Effector memory CD8-positive, alpha-beta T cell (primary cell): ENCODE data around the gene PNRC2.

Experiments
- ATAC-seq: fragments of 150-1000 bp; cut with Tn5 transposase; replicated peaks from 2 replicates; pipeline ENCODE4 v1.10.0; 2021; ENCODE audit warnings: mild to moderate bottlenecking, moderate library complexity
- DNase-seq, 3 experiments: peaks; one replicate each; pipeline ENCODE4 v3.0.0; 2021
- H3K27ac Mint-ChIP-seq, 2 donors: one replicate each; pipeline ENCODE4 v1.8.0; 2022; ENCODE audit warnings: mild to moderate bottlenecking in 2 of 2, mixed read lengths in 2 of 2, moderate library complexity in 2 of 2
- H3K27me3 Mint-ChIP-seq, 2 donors: one replicate each; pipeline ENCODE4 v1.8.0; 2022; ENCODE audit warnings: mixed read lengths in 2 of 2
- H3K36me3 Mint-ChIP-seq: one replicate; pipeline ENCODE4 v1.8.0; 2022; ENCODE audit warnings: mild to moderate bottlenecking, moderate library complexity, mixed read lengths; ENCODE audit not compliant: insufficient read depth
- H3K4me1 Mint-ChIP-seq, 2 donors: one replicate each; pipeline ENCODE4 v1.8.0; 2022; ENCODE audit warnings: low read depth in 2 of 2, mixed read lengths in 2 of 2
- H3K4me3 Mint-ChIP-seq, 2 donors: one replicate each; pipeline ENCODE4 v1.8.0; 2022; ENCODE audit warnings: mild to moderate bottlenecking in 2 of 2, mixed read lengths in 2 of 2, moderate library complexity in 2 of 2
- H3K9me3 Mint-ChIP-seq, 2 donors: one replicate each; pipeline ENCODE4 v1.8.0; 2022; ENCODE audit warnings: mixed read lengths in 2 of 2
- total RNA-seq, 9 experiments: gene quantifications; one replicate each; lab custom pipeline; 2026; lab: John Stamatoyannopoulos, UW

Gene PNRC2
- total RNA-seq, result 136 to 222 (median 186) reads per million in 9 experiments

DNA sequence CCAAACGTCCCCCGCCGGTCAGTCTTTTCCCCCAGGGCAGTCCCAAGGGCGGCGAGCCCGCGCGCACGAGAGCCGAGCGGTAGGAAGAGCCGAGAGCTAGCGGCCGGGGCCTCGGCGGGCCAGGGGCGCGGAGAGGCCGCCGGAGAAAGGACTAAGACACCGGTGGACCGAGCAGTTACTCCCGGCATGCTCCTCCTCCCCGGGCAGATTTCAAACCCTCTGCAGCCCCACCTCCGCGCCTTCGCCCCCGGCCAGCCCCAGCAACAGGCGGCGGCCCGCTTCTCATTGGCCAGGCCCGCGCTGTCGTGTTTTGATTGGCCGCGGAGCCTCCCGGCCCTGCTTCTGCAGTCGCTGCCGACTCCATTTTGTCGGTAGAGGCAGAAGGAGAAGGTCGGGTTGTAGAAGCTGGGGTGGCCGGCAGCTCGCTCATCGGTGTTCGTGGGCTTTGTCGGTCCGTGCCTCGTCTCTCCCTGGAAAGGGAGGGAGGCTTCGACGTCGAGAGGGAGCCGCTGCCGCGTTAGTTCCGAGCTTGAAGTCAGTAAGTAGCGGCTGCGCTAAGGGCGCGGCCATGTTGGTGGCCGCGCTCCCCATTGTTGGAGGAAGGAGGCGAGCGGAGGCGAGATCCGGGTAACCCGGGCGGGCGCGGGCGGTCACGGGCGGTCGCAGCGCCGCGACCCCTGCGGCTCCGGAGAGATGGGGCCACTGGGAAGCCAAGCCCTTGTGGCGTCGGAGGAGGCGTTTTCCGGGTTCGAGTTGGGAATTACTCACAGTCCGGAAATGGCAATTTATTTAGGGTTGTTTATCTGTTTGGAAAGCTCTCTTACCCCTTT, at the start of gene PNRC2:
TSS of gene PNRC2 (plus strand) at position 368 of the 830 bp plus-strand sequence. CDS start 1,630 bp downstream, outside the sequence.
- Mint-ChIP-seq H3K4me3 (peak within 1 kb of the TSS; percentile 99), H3K9me3 (no peaks in the 10 kb centered on the region), H3K27me3 (no peaks in the 10 kb centered on the region), H3K36me3 (peaks cover 52% of the 10 kb centered on the region), H3K4me1 (peaks cover 30 to 38% of the 10 kb centered on the region in 2 donors), H3K27ac (peak within 1 kb of the TSS; percentile 98 to 99)
- DNase-seq (peak; percentile 94 to 96 (median 95)), ATAC-seq (peak; percentile 82)

GRCh38 chr1:23910144-23910543, 49.5 kb upstream of the PNRC2 start:
- DNase-seq (no peak), ATAC-seq (peak; percentile 38)
- H3K9me3 Mint-ChIP-seq, result no peaks in the 10 kb centered on the region
- H3K4me3 Mint-ChIP-seq, result peak overlapping the region; percentile 79 to 84
- peaks cover 4% of the 10 kb centered on the region for H3K36me3 Mint-ChIP-seq
- H3K27me3 Mint-ChIP-seq, result peaks cover 0 to 17% of the 10 kb centered on the region in 2 donors
- H3K4me1 Mint-ChIP-seq, result peaks cover 43 to 67% of the 10 kb centered on the region in 2 donors
- H3K27ac Mint-ChIP-seq, result peak overlapping the region; percentile 64 to 87

DNA sequence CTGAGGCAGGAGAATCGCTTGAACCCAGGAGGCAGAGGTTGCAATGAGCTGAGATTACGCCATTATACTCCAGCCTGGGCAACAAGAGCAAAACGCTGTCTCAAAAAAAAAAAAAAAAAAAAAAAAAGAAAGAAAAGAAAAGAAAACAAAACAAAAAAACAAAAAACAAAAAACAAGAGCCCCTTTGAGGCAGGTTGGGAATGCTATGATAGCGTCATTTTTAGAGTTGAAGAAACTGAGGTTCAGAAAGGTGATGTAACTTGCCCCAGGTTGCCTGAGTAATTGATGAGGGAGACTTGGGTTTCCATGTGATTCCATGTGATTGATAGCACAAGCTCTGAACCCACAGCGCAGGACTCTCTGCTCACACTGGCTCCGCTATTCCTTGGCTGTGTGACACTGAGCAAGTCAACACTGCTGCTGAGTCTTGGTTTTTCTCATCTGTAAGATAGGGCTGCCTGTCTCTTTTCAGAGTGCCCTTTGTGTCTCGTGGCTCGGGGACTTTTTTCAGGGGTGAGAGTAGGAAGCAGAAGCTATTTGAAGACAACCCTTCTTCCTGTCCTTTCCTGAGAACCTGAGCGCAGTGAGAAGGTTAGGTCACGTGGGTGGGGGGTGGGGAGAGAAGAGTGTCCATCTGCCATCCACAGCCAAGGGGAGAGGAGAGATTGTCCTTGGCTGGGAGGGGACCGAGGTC, 48.9 kb upstream of the PNRC2 start:
- peaks cover 4% of the 10 kb centered on the region for H3K36me3 Mint-ChIP-seq
- DNase-seq (no peak), ATAC-seq (peak; percentile 18)
- peak overlapping the region; percentile 64 to 87 for H3K27ac Mint-ChIP-seq
- H3K27me3 Mint-ChIP-seq, result peaks cover 0 to 12% of the 10 kb centered on the region in 2 donors
- peak overlapping the region; percentile 79 to 84 for H3K4me3 Mint-ChIP-seq
- no peaks in the 10 kb centered on the region for H3K9me3 Mint-ChIP-seq
- H3K4me1 Mint-ChIP-seq, result peaks cover 42 to 62% of the 10 kb centered on the region in 2 donors

DNA sequence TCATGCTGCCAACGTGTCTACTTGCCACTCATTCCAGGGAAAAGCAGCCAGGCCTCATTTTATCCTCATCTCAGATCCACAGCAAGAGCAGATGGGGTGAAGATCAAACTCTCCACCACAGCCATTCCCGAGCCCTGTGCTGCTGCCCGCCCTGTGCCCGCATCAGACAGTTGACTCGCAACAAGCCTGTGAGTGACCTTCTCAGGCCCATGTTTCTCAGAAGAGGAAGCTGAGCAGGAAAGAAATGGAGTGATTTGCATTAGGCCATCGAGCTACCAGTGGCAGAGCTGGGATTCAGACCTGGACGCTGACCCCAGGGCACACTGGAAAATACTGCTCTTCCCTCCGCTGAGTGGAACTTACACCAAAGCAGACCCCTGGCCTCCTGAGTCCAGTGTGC, 47.7 kb upstream of the PNRC2 start:
- no peak for DNase-seq
- Mint-ChIP-seq H3K27ac (peak overlapping the region; percentile 87 to 92), H3K9me3 (no peaks in the 10 kb centered on the region), H3K27me3 (peaks cover 0 to 7% of the 10 kb centered on the region in 2 donors), H3K36me3 (peaks cover 3% of the 10 kb centered on the region), H3K4me3 (peak overlapping the region; percentile 79 to 84), H3K4me1 (peaks cover 45 to 63% of the 10 kb centered on the region in 2 donors)
- ATAC-seq, result no peak

GRCh38 chr1:23913212-23913880, 46.3 kb upstream of the PNRC2 start, which contains the start of gene CNR2:
CNR2 (minus strand) TSS chr1:23913362; CDS start chr1:23875617, 37,745 bp downstream.
- H3K9me3 Mint-ChIP-seq, result no peaks in the 10 kb centered on the region
- peaks cover 46 to 65% of the 10 kb centered on the region in 2 donors for H3K4me1 Mint-ChIP-seq
- peaks cover 0 to 7% of the 10 kb centered on the region in 2 donors for H3K27me3 Mint-ChIP-seq
- H3K4me3 Mint-ChIP-seq, result peak within 1 kb of the TSS; percentile 79 to 84
- H3K27ac Mint-ChIP-seq, result peak within 1 kb of the TSS; percentile 87 to 92
- DNase-seq, result peak in 1 of 3 experiments; percentile 10
- ATAC-seq, result peak; percentile 55
- H3K36me3 Mint-ChIP-seq, result no peaks in the 10 kb centered on the region

GRCh38 chr1:23914921-23915320, 44.7 kb upstream of the PNRC2 start:
- Mint-ChIP-seq H3K9me3 (no peaks in the 10 kb centered on the region), H3K27ac (peak overlapping the region in 1 of 2 donors; percentile 75), H3K4me1 (peaks cover 31 to 50% of the 10 kb centered on the region in 2 donors), H3K4me3 (peak overlapping the region in 1 of 2 donors; percentile 18), H3K27me3 (no peaks in the 10 kb centered on the region), H3K36me3 (no peaks in the 10 kb centered on the region)
- ATAC-seq, result no peak
- no peak for DNase-seq

DNA sequence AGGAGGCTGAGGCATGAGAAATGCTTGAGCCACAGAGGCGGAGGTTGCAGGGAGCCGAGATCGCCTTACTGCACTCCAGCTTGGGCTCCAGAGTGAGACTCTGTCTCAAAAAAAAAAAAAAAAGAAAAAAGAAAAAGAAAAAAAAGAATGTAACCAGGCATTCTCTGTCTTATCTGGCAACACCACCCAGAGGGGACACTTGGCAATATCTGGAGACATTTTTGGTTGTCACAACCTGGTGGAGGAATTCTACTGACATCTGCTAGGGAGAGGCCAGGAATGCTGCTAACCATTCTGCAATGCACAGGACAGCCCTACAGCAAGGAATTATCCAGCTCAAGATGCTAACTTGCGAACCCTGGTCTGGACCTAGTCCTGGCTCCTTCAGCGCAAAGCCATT, 44.2 kb upstream of the PNRC2 start:
- DNase-seq (no peak), ATAC-seq (no peak)
- peaks cover 29 to 45% of the 10 kb centered on the region in 2 donors for H3K4me1 Mint-ChIP-seq
- H3K4me3 Mint-ChIP-seq, result no peak overlapping the region
- no peaks in the 10 kb centered on the region for H3K36me3 Mint-ChIP-seq
- no peak overlapping the region for H3K27ac Mint-ChIP-seq
- no peaks in the 10 kb centered on the region for H3K9me3 Mint-ChIP-seq
- no peaks in the 10 kb centered on the region for H3K27me3 Mint-ChIP-seq

GRCh38 chr1:23916209-23917131, 43.2 kb upstream of the PNRC2 start:
- Mint-ChIP-seq H3K36me3 (no peaks in the 10 kb centered on the region), H3K9me3 (no peaks in the 10 kb centered on the region), H3K27me3 (no peaks in the 10 kb centered on the region), H3K27ac (no peak overlapping the region), H3K4me1 (peaks cover 21 to 36% of the 10 kb centered on the region in 2 donors), H3K4me3 (no peak overlapping the region)
- peak; percentile 48 to 68 (median 51) for DNase-seq
- peak; percentile 89 for ATAC-seq

GRCh38 chr1:23922321-23922943, 37.2 kb upstream of the PNRC2 start:
- H3K36me3 Mint-ChIP-seq, result no peaks in the 10 kb centered on the region
- H3K4me3 Mint-ChIP-seq, result no peak overlapping the region
- H3K27me3 Mint-ChIP-seq, result peaks cover 0 to 13% of the 10 kb centered on the region in 2 donors
- no peaks in the 10 kb centered on the region for H3K9me3 Mint-ChIP-seq
- no peak for ATAC-seq
- no peak for DNase-seq
- H3K4me1 Mint-ChIP-seq, result no peaks in the 10 kb centered on the region
- H3K27ac Mint-ChIP-seq, result no peak overlapping the region

DNA sequence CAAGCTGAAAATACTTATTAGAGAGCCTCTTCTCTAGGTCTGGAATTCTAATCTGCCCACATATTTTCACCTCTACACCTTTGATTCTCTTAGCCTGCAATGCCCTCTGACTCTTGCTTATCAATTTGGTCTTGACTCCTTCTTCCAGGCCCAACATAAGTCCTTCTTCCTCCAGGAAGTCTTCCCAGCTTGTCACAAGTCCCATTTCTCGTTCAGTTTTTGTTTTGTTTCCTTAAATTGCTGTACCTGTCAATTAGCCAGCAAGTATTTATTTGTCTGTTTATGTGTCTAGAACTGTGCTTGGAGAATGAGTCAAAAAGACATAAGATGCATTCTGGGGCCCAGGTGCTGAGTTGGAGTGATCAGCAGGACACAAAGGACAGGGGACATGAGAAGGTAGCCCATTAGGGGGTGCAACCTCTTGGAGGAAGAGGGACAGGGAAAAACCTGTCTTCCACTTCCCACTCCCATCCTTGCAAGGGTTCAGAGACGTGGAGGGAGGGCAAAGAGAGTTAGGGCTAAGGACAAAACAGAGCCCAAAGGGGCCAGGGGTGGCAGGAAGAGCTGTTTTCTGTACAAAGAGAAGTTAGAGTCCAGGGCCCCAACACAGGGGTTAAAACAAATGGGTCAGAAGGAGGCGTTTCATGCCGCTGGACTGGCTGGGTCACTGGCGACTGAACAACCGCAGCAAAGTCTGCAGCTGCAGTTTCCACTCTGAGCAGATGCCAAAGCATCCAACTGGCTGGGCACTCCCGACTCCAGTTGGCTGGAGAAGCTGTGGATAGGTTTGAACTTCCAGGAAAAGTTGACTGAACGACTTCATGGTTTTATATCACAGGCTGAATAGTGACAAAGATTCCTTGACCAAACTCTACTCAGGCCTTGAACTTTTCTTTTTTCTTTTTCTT, 35.8 kb upstream of the PNRC2 start:
- H3K36me3 Mint-ChIP-seq, result no peaks in the 10 kb centered on the region
- DNase-seq, result no peak
- no peak overlapping the region for H3K4me3 Mint-ChIP-seq
- no peaks in the 10 kb centered on the region for H3K9me3 Mint-ChIP-seq
- no peak overlapping the region for H3K27ac Mint-ChIP-seq
- no peaks in the 10 kb centered on the region for H3K4me1 Mint-ChIP-seq
- peaks cover under 1 to 26% of the 10 kb centered on the region in 2 donors for H3K27me3 Mint-ChIP-seq
- no peak for ATAC-seq

GRCh38 chr1:23924601-23925000, 35.0 kb upstream of the PNRC2 start:
- H3K4me1 Mint-ChIP-seq, result no peaks in the 10 kb centered on the region
- no peaks in the 10 kb centered on the region for H3K9me3 Mint-ChIP-seq
- ATAC-seq, result no peak
- H3K36me3 Mint-ChIP-seq, result no peaks in the 10 kb centered on the region
- DNase-seq, result no peak
- peaks cover 5 to 34% of the 10 kb centered on the region in 2 donors for H3K27me3 Mint-ChIP-seq
- H3K27ac Mint-ChIP-seq, result no peak overlapping the region
- H3K4me3 Mint-ChIP-seq, result no peak overlapping the region
